NCI-H2196 treated with DMSO at 0.1 percent for 48 hours (cell line): ENCODE data around the gene CDC42BPA.

Experiments
- DNase-seq: peaks from one replicate; lab custom pipeline; 2025; ENCODE audit not compliant: unreplicated experiment; lab: John Stamatoyannopoulos, UW

The CDC42BPA gene

DNA sequence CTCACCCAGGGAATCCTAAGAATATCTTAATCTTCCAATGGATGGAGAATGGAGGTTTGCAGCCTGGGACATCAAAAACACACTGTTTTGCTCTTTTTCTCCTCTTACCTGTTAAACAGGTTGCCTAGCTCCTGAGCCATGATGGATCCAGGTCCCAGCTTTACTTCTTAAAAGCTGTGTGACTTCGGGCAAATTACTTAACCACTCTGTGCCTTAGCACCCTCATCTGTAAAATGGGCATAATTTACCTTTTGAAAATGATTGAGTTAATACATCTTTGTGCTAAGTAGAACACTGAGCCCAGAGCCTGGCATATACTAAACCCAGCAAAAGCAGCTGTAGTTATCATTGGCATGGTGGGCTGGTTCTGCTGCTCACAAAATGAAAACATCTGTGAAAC lies 368.0 kb downstream of the CDC42BPA start:
- no peak for DNase-seq

DNA sequence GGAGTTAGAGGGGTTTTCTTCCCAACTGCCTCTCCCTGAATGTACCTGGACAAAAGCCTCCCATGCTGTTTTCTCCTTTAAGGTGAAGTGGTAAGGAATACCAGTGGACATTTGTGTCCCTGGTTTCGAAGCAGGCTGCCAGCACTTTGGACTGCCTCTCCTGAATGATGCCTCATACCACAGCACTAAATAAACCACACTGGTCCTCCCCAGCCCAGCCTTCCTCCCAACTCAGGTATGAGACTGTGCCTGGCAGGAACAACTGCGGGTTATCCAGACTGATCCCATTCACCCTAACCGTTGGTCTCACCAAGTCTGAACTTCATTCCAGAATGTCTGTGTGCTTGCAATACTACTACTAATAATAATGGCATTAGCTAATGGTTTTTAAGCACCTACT lies 368.9 kb downstream of the CDC42BPA start:
- no peak for DNase-seq

DNA sequence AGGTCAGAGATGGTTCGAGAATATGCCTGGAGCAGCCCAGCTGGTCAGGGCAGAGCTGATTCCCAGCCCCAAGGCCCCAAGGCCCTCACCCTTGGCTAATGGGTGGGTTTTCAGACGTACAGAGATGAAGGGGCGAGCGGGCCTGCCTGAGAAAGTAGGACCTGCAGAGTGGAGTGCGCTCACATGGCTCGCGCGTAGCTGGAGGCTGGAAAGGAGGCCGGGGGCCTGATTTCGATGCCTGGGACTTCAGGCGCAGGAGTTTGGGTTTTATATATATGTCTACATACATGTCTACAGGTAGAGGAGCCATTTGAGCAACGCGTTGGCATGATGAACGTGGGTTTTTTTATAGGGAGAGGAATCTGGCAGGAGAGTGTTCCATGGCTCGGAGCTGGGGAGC lies 369.3 kb downstream of the CDC42BPA start:
- no peak for DNase-seq

DNA sequence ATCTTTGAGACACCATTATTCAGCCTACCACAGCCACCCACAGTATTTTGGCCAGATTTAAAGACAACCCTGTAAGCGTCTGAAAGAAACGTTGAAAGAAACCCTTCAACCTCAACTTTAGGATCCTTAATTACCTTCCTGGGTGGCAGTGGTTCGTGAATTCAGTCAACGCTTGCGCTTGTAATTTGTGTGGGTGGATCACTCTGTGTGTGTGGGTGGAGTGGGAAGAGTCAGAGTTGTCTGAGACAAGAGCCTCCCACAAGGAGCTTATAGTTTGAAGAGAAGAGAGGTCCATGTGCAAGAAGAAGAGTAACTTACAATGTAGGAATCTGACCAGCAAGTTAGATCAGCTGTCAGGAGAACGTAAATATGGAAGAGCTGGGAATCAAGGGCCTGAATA lies 369.8 kb downstream of the CDC42BPA start:
- no peak for DNase-seq

DNA sequence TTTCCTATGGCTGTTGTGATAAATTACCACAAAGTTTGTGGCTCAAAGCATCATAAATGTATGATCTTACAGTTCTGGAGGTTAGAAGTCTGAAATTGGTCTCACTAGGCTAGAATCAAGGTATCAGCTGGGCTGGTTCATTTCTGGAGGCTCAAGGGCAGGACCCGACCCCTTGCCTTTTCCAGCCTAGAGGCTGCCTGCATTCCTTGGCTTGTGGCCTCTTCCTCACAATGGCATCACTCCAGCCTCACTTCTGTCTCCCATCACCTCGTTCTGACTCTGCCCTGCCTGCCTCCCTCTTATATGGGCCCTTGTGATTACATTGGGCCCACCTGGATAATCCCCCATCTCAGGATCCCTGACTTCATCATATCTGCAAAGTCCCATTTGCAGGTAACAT lies 370.2 kb downstream of the CDC42BPA start:
- DNase-seq: no peak

DNA sequence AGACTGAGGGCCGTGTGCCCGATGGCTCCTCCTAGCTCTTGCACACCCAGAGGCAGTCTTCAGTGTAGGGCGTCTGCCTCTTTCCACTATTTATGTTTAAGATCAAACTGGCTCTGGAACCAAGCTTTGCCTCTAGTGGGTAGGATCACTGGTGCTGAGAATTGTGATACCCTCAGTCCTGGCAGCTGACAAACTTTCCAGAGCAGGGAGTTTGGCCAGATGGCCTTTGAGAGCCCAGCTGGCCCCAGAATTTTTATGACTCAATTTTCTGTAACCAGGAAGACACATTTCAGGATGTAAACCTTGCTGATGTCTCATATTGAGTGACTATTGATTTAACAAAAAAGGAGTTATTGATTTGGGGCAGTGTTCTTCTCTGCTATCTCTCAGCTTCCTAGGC lies 371.5 kb downstream of the CDC42BPA start:
- DNase-seq: no peak

DNA sequence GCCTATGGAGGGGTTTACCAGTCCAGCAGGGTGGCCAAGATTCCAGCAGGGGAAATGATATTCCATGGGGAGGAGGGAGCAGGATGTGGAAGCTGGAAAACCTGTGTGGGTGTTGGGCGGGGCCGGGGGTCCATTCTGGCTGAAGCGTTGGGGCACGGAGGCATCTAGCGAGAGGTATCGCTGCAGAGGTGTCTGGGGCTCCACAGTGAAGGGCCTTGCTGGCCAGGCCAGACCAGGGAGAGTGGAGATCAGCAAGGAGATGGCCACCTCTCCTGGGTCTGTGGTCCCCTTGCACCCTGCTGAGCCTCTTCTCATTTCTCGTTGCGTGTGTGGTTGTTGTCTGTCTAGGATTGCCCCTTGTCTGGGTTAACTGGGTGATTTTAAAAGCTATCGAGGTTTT lies 372.0 kb downstream of the CDC42BPA start:
- DNase-seq: no peak

DNA sequence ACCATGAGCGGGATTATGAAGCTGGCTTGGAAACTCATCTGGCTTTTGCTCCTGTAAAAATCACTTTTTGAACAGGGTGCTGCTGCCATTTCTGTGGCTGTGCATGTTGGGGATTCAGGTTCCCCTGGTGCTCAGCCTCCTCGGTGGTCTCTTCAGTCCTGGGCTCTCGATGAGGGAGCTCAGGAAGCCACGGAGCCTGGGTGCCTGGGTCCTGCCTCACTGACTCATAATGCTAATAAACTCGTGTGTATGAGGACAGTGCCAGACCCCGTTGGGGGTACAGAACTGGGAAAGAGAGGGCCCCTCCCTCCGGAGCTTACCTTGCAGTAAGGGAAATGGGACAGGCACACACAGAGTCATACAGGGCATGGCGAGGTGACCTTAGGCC lies 372.4 kb downstream of the CDC42BPA start:
- no peak for DNase-seq

DNA sequence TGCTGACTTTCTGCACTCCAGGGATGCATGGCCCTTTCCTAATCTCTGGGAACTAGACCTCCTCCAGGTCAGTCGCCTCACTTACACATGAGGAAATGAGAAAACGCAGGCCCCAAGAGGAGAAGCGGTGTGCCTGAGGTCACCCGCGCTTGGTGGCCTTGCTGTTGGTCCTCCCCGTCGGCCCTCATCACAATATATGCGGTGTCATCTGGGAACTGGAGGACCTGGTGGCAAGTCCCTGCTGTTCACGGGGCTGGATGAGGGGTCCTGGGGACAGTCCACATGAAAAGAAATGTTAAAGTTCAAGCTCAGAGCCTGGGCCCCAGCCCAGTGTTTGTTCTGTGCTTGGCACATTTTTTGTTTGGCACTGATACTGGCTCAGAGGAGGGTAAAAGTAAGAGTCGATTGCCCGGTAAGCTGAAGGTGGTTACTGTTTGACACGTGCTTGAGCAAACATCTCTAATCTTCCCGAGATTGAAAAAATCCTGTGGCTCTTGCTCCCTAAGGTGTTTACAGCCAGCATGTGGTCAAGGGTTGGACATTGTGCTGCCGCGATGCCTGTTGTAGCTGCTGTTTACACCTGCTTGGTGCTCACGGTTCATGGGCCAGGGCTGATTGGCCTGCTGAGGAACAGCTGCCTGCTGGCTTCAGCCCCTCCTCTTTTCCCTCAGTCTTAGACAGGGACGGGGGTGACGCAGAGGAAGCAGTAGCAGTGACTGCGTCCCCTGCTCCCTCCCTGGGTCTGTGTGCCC lies 373.0 kb downstream of the CDC42BPA start:
- peak; percentile 49 for DNase-seq

DNA sequence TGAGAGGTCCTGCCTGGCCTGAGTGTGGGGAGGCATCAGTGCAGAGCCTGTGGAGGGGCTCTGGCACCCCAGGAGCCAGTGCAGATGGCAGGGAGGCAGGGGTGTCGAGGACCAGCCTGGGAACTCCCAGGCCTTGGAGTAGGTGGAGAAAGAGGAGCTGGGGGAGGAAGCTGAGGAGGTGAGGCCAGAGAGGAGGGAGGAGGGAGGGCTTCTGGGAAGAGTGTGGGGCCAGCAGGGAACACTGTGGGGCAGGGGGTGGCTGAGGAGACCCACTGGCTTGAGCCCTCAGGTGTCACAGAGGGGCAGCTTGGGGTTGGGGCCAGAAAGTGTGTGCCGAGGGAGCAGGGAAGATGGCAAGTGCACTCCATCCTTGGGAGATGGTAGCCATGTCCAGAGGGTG lies 374.4 kb downstream of the CDC42BPA start:
- no peak for DNase-seq

DNA sequence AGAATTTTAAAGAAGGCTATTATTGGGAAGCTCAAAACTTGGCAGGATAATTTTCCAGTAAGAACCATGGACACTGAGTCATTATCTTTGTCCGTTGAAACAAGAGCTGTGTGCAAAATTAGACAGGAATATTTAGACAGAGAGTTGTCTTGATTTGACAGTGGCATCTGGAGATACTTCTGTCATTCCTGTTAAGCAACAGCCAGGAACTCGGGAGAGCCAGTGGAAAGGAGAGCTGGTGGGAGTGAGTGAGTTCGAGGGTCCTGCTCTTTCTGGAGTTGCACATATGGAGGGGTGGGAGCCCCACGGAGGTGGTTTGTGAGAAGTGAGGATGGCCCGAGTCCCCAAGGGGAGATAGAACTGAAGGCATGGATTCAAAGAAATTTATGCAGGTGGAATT lies 375.1 kb downstream of the CDC42BPA start:
- no peak for DNase-seq

DNA sequence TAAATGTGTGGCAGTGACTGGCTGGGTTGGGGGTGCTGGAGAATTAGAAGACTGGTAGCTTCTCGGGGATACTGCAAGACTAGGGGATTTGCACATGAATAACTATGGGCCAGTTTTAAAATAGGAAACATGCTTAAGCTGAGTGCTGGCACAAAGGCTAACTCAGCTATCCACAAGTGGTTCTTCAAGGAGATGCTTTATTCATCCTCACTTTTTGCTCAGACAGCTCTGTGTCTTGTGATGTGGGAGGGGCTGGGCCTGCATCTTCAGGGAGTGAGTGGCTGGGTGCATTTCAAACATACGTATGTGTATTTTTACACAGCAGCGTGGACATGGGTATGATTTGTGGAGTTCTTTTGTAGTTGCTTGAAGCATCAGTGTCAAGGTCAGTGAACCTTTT lies 375.9 kb downstream of the CDC42BPA start:
- DNase-seq: no peak

DNA sequence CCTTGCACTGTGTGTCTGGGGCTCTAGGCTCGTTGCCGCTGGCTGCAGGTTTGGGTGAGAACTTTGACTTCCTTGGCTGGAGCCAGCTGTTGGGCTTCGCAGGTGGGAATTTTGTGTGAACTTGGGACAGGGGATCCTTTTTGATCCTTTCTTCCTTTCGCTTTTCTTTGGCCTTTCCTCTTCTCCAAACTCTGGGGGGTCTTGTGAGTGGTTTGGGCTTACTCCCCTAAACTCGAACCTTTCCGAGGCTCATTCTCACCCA lies 377.6 kb downstream of the CDC42BPA start:
- no peak for DNase-seq

DNA sequence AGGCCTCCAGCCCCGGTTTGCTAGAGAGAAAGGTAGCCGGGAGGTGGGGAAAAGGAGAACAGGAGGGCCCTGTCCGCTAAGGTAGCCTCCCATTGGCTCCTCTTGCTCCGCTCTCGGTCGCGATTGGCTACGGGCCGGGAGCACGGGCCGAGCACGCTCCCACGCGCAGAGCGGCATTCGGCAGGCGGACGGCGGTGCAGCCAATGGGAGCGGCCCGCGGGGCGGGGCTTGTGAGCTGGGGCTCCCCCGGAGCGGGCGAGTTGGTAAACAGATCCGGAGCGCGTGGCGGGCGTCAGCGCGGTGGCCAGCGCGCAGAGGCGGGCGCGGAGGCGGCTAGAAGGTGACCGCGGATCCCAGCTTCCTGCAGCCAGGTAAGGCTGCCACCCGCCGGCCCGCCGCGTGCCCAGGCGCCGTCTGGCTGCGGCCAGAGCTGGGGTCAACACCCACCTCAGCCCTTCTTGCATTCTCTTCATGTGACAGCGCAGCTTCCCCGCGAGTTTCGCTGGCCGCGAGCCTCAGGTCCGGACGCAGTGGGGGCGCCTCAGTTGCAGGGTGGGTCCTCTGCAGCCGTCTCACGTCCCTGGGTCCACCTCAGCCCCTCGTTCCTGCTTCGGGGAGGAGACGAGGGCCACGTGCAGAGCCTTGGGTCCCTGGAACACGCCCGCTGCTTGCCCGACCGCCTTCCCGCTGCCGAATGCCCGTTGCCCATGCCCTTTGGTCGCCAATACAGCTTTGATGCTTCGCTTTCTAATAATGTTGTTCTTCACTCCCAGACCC lies 378.1 kb downstream of the CDC42BPA start, which contains the start of gene COQ8A:
COQ8A (plus strand) TSS at position 266 of the 777 bp plus-strand sequence. CDS start 21,092 bp downstream, outside the sequence.
- peak; percentile 99 for DNase-seq
